ENCODE data around the gene AWAT2.

DNA sequence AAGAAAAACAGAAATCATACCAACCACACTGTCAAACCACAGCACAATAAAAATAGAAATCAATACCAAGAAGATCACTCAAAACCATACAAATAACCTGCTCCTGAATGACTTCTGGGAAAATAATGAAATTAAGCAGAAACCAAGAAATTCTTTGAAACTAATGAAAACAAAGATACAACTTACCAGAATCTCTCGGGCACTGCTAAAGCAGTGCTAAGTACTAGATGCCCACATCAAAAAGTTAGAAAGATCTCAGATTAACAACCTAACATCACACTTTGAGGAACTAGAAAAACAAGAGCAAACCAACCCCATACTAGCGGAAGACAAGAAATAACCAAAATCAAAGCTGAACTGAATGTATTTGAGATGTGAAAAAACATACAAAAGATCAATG is 33.2 kb downstream of the AWAT2 start:
- TF ChIP-seq, protein P1, sequence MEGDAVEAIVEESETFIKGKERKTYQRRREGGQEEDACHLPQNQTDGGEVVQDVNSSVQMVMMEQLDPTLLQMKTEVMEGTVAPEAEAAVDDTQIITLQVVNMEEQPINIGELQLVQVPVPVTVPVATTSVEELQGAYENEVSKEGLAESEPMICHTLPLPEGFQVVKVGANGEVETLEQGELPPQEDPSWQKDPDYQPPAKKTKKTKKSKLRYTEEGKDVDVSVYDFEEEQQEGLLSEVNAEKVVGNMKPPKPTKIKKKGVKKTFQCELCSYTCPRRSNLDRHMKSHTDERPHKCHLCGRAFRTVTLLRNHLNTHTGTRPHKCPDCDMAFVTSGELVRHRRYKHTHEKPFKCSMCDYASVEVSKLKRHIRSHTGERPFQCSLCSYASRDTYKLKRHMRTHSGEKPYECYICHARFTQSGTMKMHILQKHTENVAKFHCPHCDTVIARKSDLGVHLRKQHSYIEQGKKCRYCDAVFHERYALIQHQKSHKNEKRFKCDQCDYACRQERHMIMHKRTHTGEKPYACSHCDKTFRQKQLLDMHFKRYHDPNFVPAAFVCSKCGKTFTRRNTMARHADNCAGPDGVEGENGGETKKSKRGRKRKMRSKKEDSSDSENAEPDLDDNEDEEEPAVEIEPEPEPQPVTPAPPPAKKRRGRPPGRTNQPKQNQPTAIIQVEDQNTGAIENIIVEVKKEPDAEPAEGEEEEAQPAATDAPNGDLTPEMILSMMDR (IDR thresholded peaks at IDR 0.05): no peak
- TF ChIP-seq POLR2A (IDR thresholded peaks at IDR 0.05): no peak

Measured in ovary (tissue), 3 donors.